Stimulated activated CD4-positive, alpha-beta T cell treated with anti-CD3 and anti-CD28 coated beads, TNF-alpha, amount 100 ng/mL, for 48 hours (primary cell): ENCODE measurements around the gene FAM124B.

Experiments used
- DNase-seq, 3 donors: peaks; one replicate each; pipeline ENCODE4 v3.0.0-alpha.2; 2020; ENCODE audit warnings: low read depth in 3 of 3

FAM124B gene

GRCh38 chr2:224401641-224402342 lies at the start of gene FAM124B:
Gene FAM124B (minus strand): TSS chr2:224402107. CDS start chr2:224401768, 339 bp downstream.
- peak in 2 of 3 donors; percentile 5 to 11 for DNase-seq

GRCh38 chr2:224449212-224450147 lies 47.6 kb upstream of the FAM124B start:
- DNase-seq = no peak

- DNase-seq = no peak
Measured at GRCh38 chr2:224448236-224448635, 46.3 kb upstream of the FAM124B start.

GRCh38 chr2:224444783-224445182 lies 42.9 kb upstream of the FAM124B start:
- no peak for DNase-seq

GRCh38 chr2:224444021-224444420 lies 42.1 kb upstream of the FAM124B start:
- no peak for DNase-seq

GRCh38 chr2:224442071-224442967 lies 40.4 kb upstream of the FAM124B start:
- no peak for DNase-seq

GRCh38 chr2:224440988-224441387 lies 39.1 kb upstream of the FAM124B start:
- no peak for DNase-seq

- DNase-seq = no peak
Measured at GRCh38 chr2:224438726-224439125, 36.8 kb upstream of the FAM124B start.

GRCh38 chr2:224436634-224437033 lies 34.7 kb upstream of the FAM124B start:
- no peak for DNase-seq

- DNase-seq = no peak
Measured at GRCh38 chr2:224434618-224435017, 32.7 kb upstream of the FAM124B start.

- DNase-seq = no peak
Measured at GRCh38 chr2:224433442-224433841, 31.5 kb upstream of the FAM124B start.

- DNase-seq = no peak
Measured at GRCh38 chr2:224432003-224432579, 30.2 kb upstream of the FAM124B start.

- DNase-seq = no peak
Measured at GRCh38 chr2:224429441-224429810, 27.5 kb upstream of the FAM124B start.

- DNase-seq = no peak
Measured at GRCh38 chr2:224428787-224429440, 27.0 kb upstream of the FAM124B start.

- DNase-seq = no peak
Measured at GRCh38 chr2:224427471-224427870, 25.6 kb upstream of the FAM124B start.

- DNase-seq = no peak
Measured at GRCh38 chr2:224426656-224427055, 24.7 kb upstream of the FAM124B start.

- no peak for DNase-seq
Measured at GRCh38 chr2:224421065-224421464, 19.2 kb upstream of the FAM124B start.

GRCh38 chr2:224417947-224418346 lies 16.0 kb upstream of the FAM124B start:
- no peak for DNase-seq

GRCh38 chr2:224417361-224417729 lies 15.4 kb upstream of the FAM124B start:
- no peak for DNase-seq

- DNase-seq = no peak
Measured at GRCh38 chr2:224416656-224417360, 14.9 kb upstream of the FAM124B start.
